Dermis lymphatic vessel endothelial cell (primary cell): ENCODE results near the gene MAPK6. TPM values are rescaled to one million over a fixed set of nuclear protein-coding genes. Genes with fewer than 3 reads are reported as not detected.

Source experiments
- total RNA-seq: library from RNA; depleted of rRNA; stranded (reverse); fragments of >200 nt; gene quantifications from 2 replicates; pipeline ENCODE4 v1.2.1, GENCODE V29; 2014

MAPK6 gene
- 45.9 and 56.7 TPM in 2 replicates for total RNA-seq

DNA sequence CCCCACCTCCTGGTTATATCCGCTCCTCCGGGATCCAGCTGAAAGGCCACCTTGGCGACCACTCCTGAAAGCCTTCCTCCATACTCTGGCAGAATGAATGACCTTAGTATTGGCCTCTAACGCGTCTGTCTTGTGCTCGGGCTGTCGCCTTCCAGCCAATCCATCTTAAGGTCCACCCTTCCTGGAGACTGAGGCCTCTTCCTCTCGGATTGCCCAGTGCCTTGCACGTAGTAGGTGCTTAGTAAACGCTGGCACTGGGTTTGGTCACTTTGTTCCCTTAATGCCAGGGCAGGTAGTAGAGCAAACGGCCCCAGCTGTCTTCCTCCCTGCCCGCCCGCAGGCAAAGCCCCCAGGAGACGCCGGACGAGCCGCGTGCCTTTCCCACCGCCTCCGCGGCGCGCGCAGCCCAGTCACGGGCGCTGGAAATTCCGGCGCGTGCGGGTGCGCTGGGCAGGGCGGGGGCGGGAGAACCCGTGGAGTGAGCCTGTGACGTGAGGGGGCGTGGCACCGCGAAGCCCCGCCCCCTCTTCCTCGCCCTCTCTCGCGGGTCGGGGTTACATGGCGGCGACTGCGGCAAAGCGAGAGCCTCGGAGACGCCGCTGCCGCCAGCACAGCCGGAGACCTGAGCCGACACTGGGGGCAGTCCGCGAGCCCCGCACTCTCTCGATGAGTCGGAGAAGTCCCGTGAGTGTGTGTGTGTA is at the start of gene MAPK6:
TSS of gene MAPK6 (plus strand) at position 527 of the 701 bp plus-strand sequence. CDS start 27,242 bp downstream, outside the sequence.

DNA sequence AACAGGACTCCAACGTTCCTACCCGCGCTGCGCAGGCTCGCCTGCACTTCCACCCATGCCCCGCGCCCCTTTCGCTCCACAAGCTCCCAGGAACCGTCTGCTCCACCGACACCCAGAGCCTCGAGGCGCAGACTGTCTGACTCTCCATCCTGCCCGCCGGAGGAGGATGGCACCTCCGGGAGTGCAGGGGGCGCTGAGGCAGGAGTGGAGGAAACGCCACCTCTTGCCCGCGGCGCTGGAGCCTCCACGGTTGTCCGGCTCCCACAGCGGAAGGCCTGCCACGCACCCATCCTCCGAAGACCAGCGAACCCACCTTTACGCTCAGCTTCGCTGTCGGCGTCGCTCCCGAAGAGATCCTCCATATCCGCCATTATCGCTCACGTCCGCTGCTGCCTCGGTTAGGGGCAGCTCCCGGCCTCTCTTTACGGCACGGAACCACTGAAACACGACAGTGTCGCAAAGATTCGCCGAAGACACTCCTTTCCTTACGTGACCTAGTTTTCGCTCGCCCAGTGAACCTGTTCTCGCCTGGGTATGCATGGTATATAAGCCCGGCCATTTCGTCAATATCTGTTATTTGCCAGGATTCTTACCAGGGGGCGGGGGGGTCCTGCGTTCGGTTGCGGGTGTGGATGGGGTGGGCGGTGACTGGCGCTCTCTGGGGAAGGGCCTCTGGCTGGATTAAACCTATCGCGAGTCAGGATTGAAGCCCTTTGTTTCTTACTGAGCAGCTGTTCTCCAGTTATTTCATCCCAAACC is 47.5 kb upstream of the MAPK6 start, which contains the start of gene LEO1:
TSS of gene LEO1 (minus strand) at position 404 of the 759 bp plus-strand sequence. CDS start at position 371, 33 bp downstream.

Other genes with a start within 250 kb of the MAPK6 start
- gene TMOD3, start 189.6 kb upstream of the MAPK6 start, total RNA-seq: 80.5 and 90.7 TPM in 2 replicates
- gene LEO1, start 47.4 kb upstream of the MAPK6 start, total RNA-seq: 21.9 and 37.5 TPM in 2 replicates
- gene BCL2L10, start 93.6 kb downstream of the MAPK6 start, total RNA-seq: 1.5 and 2.1 TPM in 2 replicates
- 54.0 and 58.2 TPM in 2 replicates for gene GNB5, start 172.2 kb downstream of the MAPK6 start, total RNA-seq